Thyroid gland (tissue), 4 donors: ENCODE measurements around the gene SERTM2. TPM values are rescaled to one million over a fixed set of nuclear protein-coding genes. Genes with fewer than 3 reads are reported as not detected.
"Not testable (repeated sequence)": the region's sequence is repeated elsewhere in the genome, so short reads cannot be mapped to it uniquely, and the experiment has no call there.

Source experiments
- DNase-seq, 2 donors: peaks; one replicate each; pipeline ENCODE4 v3.0.0-alpha.2; 2019
- H3K27ac ChIP-seq, 3 donors: fragments of 200-600 bp; sonication (generic); 1 replicate in 2 of 3; 2 replicates in 1 of 3; pipeline ENCODE4 v1.5.1; 2016 to 2019; ENCODE audit warnings: mild to moderate bottlenecking in 1 of 3, moderate library complexity in 1 of 3
- H3K27me3 ChIP-seq: fragments of 200-600 bp; sonication (generic); one replicate; pipeline ENCODE4 v1.5.1; 2019
- H3K36me3 ChIP-seq, 2 donors: fragments of 200-600 bp; sonication (generic); one replicate each; pipeline ENCODE4 v1.5.1; 2016 to 2019
- H3K4me1 ChIP-seq, 2 donors: fragments of 200-600 bp; sonication (generic); one replicate each; pipeline ENCODE4 v1.5.1; 2017 to 2019
- H3K4me3 ChIP-seq, 3 donors: fragments of 200-600 bp; sonication (generic); replicated peaks in 1 of 3; 1 replicate in 2 of 3; 2 replicates in 1 of 3; pipeline ENCODE4 v1.5.1; 2016; ENCODE audit warnings: mild to moderate bottlenecking in 1 of 3
- H3K9me3 ChIP-seq: fragments of 200-600 bp; sonication (generic); one replicate; pipeline ENCODE4 v1.5.1; 2017
- POLR2A ChIP-seq, 2 donors: fragments of 450-650 bp; IDR thresholded peaks; one replicate each; pipeline ENCODE4 v1.6.1; 2017; ENCODE audit warnings: antibody characterized with exemption in 2 of 2, mild to moderate bottlenecking in 2 of 2, moderate library complexity in 1 of 2
- WGBS, 2 donors: methylation state at CpG; one replicate each; pipeline ENCODE4 v1.1.5; 2017; 5-methylcytosine and 5-hydroxymethylcytosine counted together
- intact Hi-C: fragments of 100-400 bp; cut with DNase I; formaldehyde crosslinking; loops from one replicate; pipeline ENCODE4 v1.15.1; 2023
- total RNA-seq, 4 donors: library from RNA; depleted of rRNA; stranded (reverse); fragments of >200 nt; gene quantifications; one replicate each; pipeline ENCODE4 v1.2.3, GENCODE V29; 2016
- TF ChIP-seq, protein P1 (sequence below), 6 experiments: fragments of 200-600 bp in 3 of 6; fragments of 450-650 bp in 3 of 6; sonication (generic) in 3 of 6; IDR thresholded peaks; one replicate each; pipeline ENCODE4 v1.5.1; 2016 to 2019; ENCODE audit warnings: antibody characterized with exemption in 6 of 6, mild to moderate bottlenecking in 2 of 6, inconsistent platforms in 1 of 6, moderate library complexity in 1 of 6

Gene SERTM2
- total RNA-seq, 4 donors from 2014 or later = not detected

DNA sequence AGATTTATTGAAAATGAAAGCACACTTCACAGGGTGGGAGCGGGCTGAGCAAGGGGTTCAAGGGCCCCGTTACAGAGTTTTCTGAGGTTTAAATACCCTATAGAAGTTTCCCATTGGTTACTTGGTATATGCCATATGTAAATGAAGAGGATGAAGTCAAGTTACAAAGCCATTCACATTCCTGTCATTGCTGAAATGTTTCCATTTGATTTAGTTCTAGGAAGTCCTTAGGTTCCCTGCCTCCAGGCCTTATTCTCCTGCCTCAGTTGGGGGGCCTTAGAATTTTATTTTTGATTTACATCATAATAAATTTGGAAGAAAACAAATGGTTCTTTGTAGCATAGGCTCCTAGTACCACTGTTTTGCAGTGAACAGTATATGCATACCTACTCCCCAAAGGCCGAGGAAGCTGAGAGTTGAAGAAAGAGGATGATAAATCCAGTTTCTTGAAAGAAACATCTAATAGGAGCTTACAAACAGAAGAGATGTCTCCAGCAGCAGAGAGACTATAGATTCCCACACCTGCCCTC lies 31.8 kb downstream of the SERTM2 start:
- intact Hi-C loops = no loop called here

DNA sequence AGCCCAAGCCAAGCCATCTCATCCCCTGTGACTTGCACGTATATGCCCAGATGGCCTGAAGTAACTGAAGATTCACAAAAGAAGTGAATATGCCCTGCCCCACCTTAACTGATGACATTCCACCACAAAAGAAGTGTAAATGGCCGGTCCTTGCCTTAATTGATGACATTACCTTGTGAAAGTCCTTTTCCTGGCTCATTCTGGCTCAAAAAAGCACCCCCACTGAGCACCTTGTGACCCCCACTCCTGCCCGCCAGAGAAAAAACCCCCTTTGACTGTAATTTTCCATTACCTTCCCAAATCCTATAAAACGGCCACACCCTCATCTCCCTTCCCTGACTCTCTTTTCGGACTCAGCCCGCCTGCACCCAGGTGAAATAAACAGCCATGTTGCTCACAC lies 37.8 kb downstream of the SERTM2 start:
- intact Hi-C loops, H3K27me3 ChIP-seq, H3K9me3 ChIP-seq, H3K4me1 ChIP-seq, H3K4me3 ChIP-seq, H3K36me3 ChIP-seq, H3K27ac ChIP-seq, DNase-seq: not testable (repeated sequence)
- WGBS, 2 donors = 82 to 84% methylated on average over 6 of the region's 6 CpGs

More for the DNA sequence above, 31.8 kb downstream of the SERTM2 start:
- Histone ChIP-seq H3K4me1 (no peaks in the 10 kb centered on the region), H3K9me3 (no peaks in the 10 kb centered on the region), H3K4me3 (no peak overlapping the region), H3K27ac (no peak overlapping the region), H3K27me3 (no peaks in the 10 kb centered on the region), H3K36me3 (no peaks in the 10 kb centered on the region)
- WGBS, 2 donors = 81 to 83% methylated on average over 3 of the region's 3 CpGs
- TF ChIP-seq, protein P1, sequence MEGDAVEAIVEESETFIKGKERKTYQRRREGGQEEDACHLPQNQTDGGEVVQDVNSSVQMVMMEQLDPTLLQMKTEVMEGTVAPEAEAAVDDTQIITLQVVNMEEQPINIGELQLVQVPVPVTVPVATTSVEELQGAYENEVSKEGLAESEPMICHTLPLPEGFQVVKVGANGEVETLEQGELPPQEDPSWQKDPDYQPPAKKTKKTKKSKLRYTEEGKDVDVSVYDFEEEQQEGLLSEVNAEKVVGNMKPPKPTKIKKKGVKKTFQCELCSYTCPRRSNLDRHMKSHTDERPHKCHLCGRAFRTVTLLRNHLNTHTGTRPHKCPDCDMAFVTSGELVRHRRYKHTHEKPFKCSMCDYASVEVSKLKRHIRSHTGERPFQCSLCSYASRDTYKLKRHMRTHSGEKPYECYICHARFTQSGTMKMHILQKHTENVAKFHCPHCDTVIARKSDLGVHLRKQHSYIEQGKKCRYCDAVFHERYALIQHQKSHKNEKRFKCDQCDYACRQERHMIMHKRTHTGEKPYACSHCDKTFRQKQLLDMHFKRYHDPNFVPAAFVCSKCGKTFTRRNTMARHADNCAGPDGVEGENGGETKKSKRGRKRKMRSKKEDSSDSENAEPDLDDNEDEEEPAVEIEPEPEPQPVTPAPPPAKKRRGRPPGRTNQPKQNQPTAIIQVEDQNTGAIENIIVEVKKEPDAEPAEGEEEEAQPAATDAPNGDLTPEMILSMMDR (IDR thresholded peaks at IDR 0.05) = no peak
- DNase-seq = no peak

DNA sequence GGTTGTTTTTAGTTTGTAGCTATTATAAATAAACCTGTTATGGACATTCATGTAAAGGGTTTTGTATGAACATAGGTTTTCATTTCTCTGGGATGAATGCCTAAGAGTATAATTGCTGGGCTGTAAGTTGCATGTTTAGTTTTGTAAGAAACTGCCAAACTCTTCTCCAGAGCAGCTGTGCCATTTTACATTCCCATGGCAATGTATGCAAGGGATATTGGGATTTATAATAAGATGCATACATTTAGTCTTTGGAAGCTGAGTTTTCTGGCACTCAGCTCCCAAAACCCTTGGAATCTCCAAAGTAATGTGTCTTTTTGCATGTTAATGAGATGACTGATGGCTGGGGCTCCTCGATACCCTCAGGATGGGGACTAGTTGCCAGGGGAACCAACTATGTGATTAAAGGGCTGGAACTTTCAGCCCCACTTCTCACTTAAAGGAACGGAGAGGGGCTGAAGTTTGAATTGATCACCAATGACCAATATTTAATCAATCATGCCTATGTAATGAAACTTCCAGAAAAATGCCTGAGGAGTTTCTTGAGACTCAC lies 44.0 kb downstream of the SERTM2 start:
- H3K4me3 ChIP-seq = no peak overlapping the region
- H3K9me3 ChIP-seq = no peaks in the 10 kb centered on the region
- WGBS, 2 donors = 51 to 63% methylated on average over 2 of the region's 2 CpGs
- intact Hi-C loops = no loop called here
- no peaks in the 10 kb centered on the region for H3K36me3 ChIP-seq
- H3K4me1 ChIP-seq = no peaks in the 10 kb centered on the region
- H3K27ac ChIP-seq = no peak overlapping the region
- no peak for DNase-seq
- TF ChIP-seq, protein P1 (IDR thresholded peaks at IDR 0.05) = no peak
- TF ChIP-seq POLR2A (IDR thresholded peaks at IDR 0.05) = no peak
- H3K27me3 ChIP-seq = no peaks in the 10 kb centered on the region

DNA sequence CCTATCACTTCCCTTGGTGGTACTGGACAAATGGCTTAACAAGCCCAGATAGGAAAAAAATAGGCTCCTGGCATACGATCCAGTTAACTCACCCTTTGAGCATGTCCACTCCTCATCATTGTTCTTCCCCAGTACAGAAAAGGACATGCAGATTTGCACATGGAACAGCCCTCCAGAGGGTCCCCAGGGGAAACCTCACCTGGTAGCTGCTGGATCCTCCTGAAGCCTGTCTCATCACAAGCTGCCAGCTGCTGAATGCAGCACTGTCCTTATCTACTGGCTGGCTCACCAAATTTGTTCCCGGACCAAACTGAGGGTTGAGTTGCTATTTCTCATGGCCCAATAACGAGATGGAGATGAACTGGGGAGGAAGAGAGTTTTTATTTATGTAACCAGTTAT lies 49.4 kb downstream of the SERTM2 start:
- TF ChIP-seq, protein P1 (IDR thresholded peaks at IDR 0.05) = no peak
- TF ChIP-seq POLR2A (IDR thresholded peaks at IDR 0.05) = no peak
- H3K27ac ChIP-seq = no peak overlapping the region
- H3K4me3 ChIP-seq = no peak overlapping the region
- H3K27me3 ChIP-seq = no peaks in the 10 kb centered on the region
- H3K9me3 ChIP-seq = no peaks in the 10 kb centered on the region
- no peak for DNase-seq
- no peaks in the 10 kb centered on the region for H3K4me1 ChIP-seq
- 65 to 79% methylated on average over 3 of the region's 3 CpGs for WGBS, 2 donors
- intact Hi-C loops = no loop called here
- H3K36me3 ChIP-seq = no peaks in the 10 kb centered on the region

DNA sequence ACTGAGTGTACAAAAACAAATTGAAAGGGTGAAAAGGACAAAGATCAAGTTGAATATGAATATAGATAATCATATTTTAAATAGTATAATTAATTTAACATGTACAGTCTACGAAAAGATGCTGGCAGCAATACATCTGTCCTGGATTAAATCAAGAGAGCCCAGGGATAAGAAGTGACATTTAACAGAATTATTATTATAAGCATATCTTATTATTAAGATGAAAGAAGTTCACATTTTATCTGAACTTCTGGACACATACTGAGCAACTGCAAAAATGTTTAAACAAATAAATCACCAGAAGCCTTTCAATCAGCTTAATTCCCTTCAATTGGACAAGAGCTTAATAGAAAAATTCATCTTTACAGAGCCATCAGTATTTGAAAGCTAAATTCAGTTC lies 50.4 kb downstream of the SERTM2 start:
- no peaks in the 10 kb centered on the region for H3K27me3 ChIP-seq
- TF ChIP-seq POLR2A (IDR thresholded peaks at IDR 0.05) = no peak
- TF ChIP-seq, protein P1 (IDR thresholded peaks at IDR 0.05) = no peak
- no peak for DNase-seq
- no peaks in the 10 kb centered on the region for H3K4me1 ChIP-seq
- H3K27ac ChIP-seq = no peak overlapping the region
- 62 to 63% methylated on average over 1 of the region's 1 CpG for WGBS, 2 donors
- intact Hi-C loops = no loop called here
- no peaks in the 10 kb centered on the region for H3K36me3 ChIP-seq
- no peaks in the 10 kb centered on the region for H3K9me3 ChIP-seq
- H3K4me3 ChIP-seq = no peak overlapping the region
